GM23338 (cell line): ENCODE data around the gene SPA17. TPM values are rescaled to one million over a fixed set of nuclear protein-coding genes. Genes with fewer than 3 reads are reported as not detected.

Experiments
- ATAC-seq: fragments of 200-7000 bp; cut with Tn5 transposase; 3 replicates; pipeline ENCODE4 v1.9.1; 2020
- DNase-seq: peaks from one replicate; pipeline ENCODE4 v3.0.0-alpha.2; 2015; ENCODE audit warnings: low spot score
- H2AFZ ChIP-seq: fragments of 200-600 bp; sonication (generic); 2 replicates; pipeline ENCODE4 v1.8.0; 2016; ENCODE audit warnings: antibody characterized with exemption, mild to moderate bottlenecking, moderate library complexity
- H3F3A ChIP-seq: fragments of 200-600 bp; sonication (generic); replicated peaks from 2 replicates; pipeline ENCODE4 v1.8.0; 2017; ENCODE audit warnings: antibody characterized with exemption, mixed run types, low read depth
- H3K27ac ChIP-seq: fragments of 200-600 bp; sonication (generic); 2 replicates; pipeline ENCODE4 v1.6.1; 2016; ENCODE audit warnings: low read depth
- H3K27me3 ChIP-seq: fragments of 200-600 bp; sonication (generic); 2 replicates; pipeline ENCODE4 v1.8.0; 2016; ENCODE audit warnings: mild to moderate bottlenecking, mixed run types, moderate library complexity; ENCODE audit not compliant: insufficient read depth
- H3K36me3 ChIP-seq: fragments of 200-600 bp; sonication (generic); 2 replicates; pipeline ENCODE4 v1.8.0; 2016; ENCODE audit warnings: mild to moderate bottlenecking; ENCODE audit not compliant: insufficient read depth
- H3K4me1 ChIP-seq: fragments of 200-600 bp; sonication (generic); 2 replicates; pipeline ENCODE4 v1.8.0; 2016; ENCODE audit warnings: mild to moderate bottlenecking, moderate library complexity; ENCODE audit not compliant: insufficient read depth
- H3K4me2 ChIP-seq: fragments of 200-600 bp; sonication (generic); 2 replicates; pipeline ENCODE4 v1.7.1; 2017; ENCODE audit warnings: mixed run types
- H3K4me3 ChIP-seq: fragments of 200-600 bp; sonication (generic); 2 replicates; pipeline ENCODE4 v1.6.1; 2016; ENCODE audit warnings: mixed run types
- H3K79me2 ChIP-seq: fragments of 200-600 bp; sonication (generic); replicated peaks from 2 replicates; pipeline ENCODE4 v1.8.0; 2017; ENCODE audit warnings: mild to moderate bottlenecking; ENCODE audit not compliant: insufficient read depth
- H3K9me2 ChIP-seq: fragments of 200-600 bp; sonication (generic); 2 replicates; pipeline ENCODE4 v1.8.0; 2017; ENCODE audit not compliant: insufficient read depth
- H4K20me1 ChIP-seq: fragments of 200-600 bp; sonication (generic); replicated peaks from 2 replicates; pipeline ENCODE4 v1.8.0; 2017; ENCODE audit warnings: mild to moderate bottlenecking; ENCODE audit not compliant: insufficient read depth
- H3K27ac Mint-ChIP-seq: 2 replicates; pipeline ENCODE4 v1.8.0; 2020; ENCODE audit warnings: inconsistent platforms, mild to moderate bottlenecking, moderate library complexity, mixed read lengths
- H3K27me3 Mint-ChIP-seq: 3 replicates; pipeline ENCODE4 v1.8.0; 2022; ENCODE audit warnings: low read depth, mild to moderate bottlenecking, moderate library complexity, mixed read lengths, inconsistent platforms; ENCODE audit not compliant: insufficient read depth, poor library complexity
- H3K36me3 Mint-ChIP-seq: 3 replicates; pipeline ENCODE4 v1.8.0; 2021; ENCODE audit warnings: low read depth, mild to moderate bottlenecking, inconsistent platforms, moderate library complexity, mixed read lengths
- H3K4me1 Mint-ChIP-seq: 3 replicates; pipeline ENCODE4 v1.8.0; 2020; ENCODE audit warnings: mild to moderate bottlenecking, inconsistent platforms, mixed read lengths
- H3K4me3 Mint-ChIP-seq: 3 replicates; pipeline ENCODE4 v1.8.0; 2021; ENCODE audit warnings: moderate library complexity, mild to moderate bottlenecking, inconsistent platforms, mixed read lengths
- H3K9me3 Mint-ChIP-seq: 3 replicates; pipeline ENCODE4 v1.8.0; 2020; ENCODE audit warnings: moderate library complexity, mild to moderate bottlenecking, inconsistent platforms, mixed read lengths
- CREB1 ChIP-seq: fragments of 250-450 bp; sonication (Bioruptor Pico); IDR thresholded peaks from 2 replicates; pipeline ENCODE4 v1.5.0; 2020; ENCODE audit warnings: low read depth, mild to moderate bottlenecking, moderate library complexity
- CTCF ChIP-seq, 2 experiments: fragments of 200-600 bp in 1 of 2; sonication (generic) in 1 of 2; conservative IDR thresholded peaks; 2 replicates each; pipeline versions ENCODE4 v1.5.1 to v1.6.1; 2016 to 2017; ENCODE audit warnings: antibody characterized with exemption in 2 of 2, low read depth in 2 of 2, mild to moderate bottlenecking in 2 of 2, moderate library complexity in 1 of 2
- ETS1 ChIP-seq: IDR thresholded peaks from 2 replicates; pipeline ENCODE4 v1.6.1; 2016; ENCODE audit warnings: antibody characterized with exemption
- EZH2 ChIP-seq: fragments of 200-600 bp; sonication (generic); IDR thresholded peaks from one replicate; pipeline ENCODE4 v1.8.0; 2017; ENCODE audit warnings: antibody characterized with exemption, mild to moderate bottlenecking, low read depth; ENCODE audit not compliant: unreplicated experiment
- EZH2phosphoT487 ChIP-seq: fragments of 200-600 bp; sonication (generic); IDR thresholded peaks from one replicate; pipeline ENCODE4 v1.8.1; 2018; ENCODE audit warnings: antibody characterized with exemption; ENCODE audit not compliant: unreplicated experiment
- JUNB ChIP-seq: IDR thresholded peaks from one replicate; pipeline ENCODE4 v1.6.1; 2016; ENCODE audit warnings: antibody characterized with exemption; ENCODE audit not compliant: unreplicated experiment
- NANOG ChIP-seq: IDR thresholded peaks from 2 replicates; pipeline ENCODE4 v1.6.1; 2016; ENCODE audit warnings: antibody characterized with exemption, borderline replicate concordance
- POLR2AphosphoS5 ChIP-seq: IDR thresholded peaks from 2 replicates; pipeline ENCODE4 v1.6.1; 2016; ENCODE audit warnings: antibody characterized with exemption, low read depth
- REST ChIP-seq: IDR thresholded peaks from one replicate; pipeline ENCODE4 v1.6.1; 2018; ENCODE audit warnings: antibody characterized with exemption; ENCODE audit not compliant: unreplicated experiment
- STAT1 ChIP-seq: IDR thresholded peaks from one replicate; pipeline ENCODE4 v1.6.1; 2016; ENCODE audit warnings: antibody characterized with exemption; ENCODE audit not compliant: unreplicated experiment
- ZNF114 ChIP-seq: fragments of 250-450 bp; sonication (Bioruptor Pico); IDR thresholded peaks from 2 replicates; pipeline ENCODE4 v1.5.0; 2020; ENCODE audit warnings: mild to moderate bottlenecking, moderate library complexity
- ZNF331 ChIP-seq: fragments of 250-450 bp; sonication (Bioruptor Pico); IDR thresholded peaks from 2 replicates; pipeline ENCODE4 v1.5.0; 2020; ENCODE audit warnings: low read depth, mild to moderate bottlenecking, moderate library complexity
- ZNF462 ChIP-seq: fragments of 250-450 bp; sonication (Bioruptor Pico); IDR thresholded peaks from 2 replicates; pipeline ENCODE4 v1.5.0; 2020; ENCODE audit warnings: mild to moderate bottlenecking, moderate library complexity
- polyA plus RNA-seq: library from polyadenylated mRNA; unstranded; fragments of >200 nt; fragmentation: Nextera tagmentation; extraction: Ambion mirVana; gene quantifications from 2 replicates; pipeline ENCODE4 v1.2.1, GENCODE V29; 2016
- total RNA-seq: library from RNA; depleted of rRNA; stranded (reverse); fragments of >200 nt; shearing (Covaris generic); gene quantifications from 2 replicates; pipeline ENCODE4 v1.2.3, GENCODE V29; 2014

Gene SPA17
- total and polyA plus RNA-seq, 2 experiments from 2014 or later: 3.2 to 14.9 TPM

- Histone ChIP-seq H3K4me1 (peaks cover 26% of the 10 kb centered on the region), H3K4me2 (no peak overlapping the region), H3F3A (no peaks in the 10 kb centered on the region), H3K27me3 (peaks cover 34% of the 10 kb centered on the region), H4K20me1 (no peaks in the 10 kb centered on the region), H3K4me3 (no peak overlapping the region), H3K79me2 (no peaks in the 10 kb centered on the region), H2AFZ (no peak overlapping the region), H3K36me3 (no peaks in the 10 kb centered on the region), H3K9me2 (no peaks in the 10 kb centered on the region), H3K27ac (no peak overlapping the region)
- Mint-ChIP-seq H3K4me1 (peaks cover 32% of the 10 kb centered on the region), H3K27me3 (peaks cover 12% of the 10 kb centered on the region), H3K27ac (no peak overlapping the region), H3K4me3 (no peak overlapping the region), H3K36me3 (no peaks in the 10 kb centered on the region), H3K9me3 (no peaks in the 10 kb centered on the region)
- ATAC-seq (no peak), DNase-seq (no peak)
- TF ChIP-seq STAT1: no peak
- TF ChIP-seq CREB1 (CRISPR knock-in tag): no peak
- no peak for TF ChIP-seq ETS1
- no peak for TF ChIP-seq NANOG
- no peak for TF ChIP-seq ZNF331 (CRISPR knock-in tag)
- TF ChIP-seq REST: no peak
- TF ChIP-seq ZNF462 (CRISPR knock-in tag): no peak
- no peak for TF ChIP-seq JUNB
- TF ChIP-seq EZH2phosphoT487: no peak
- no peak for TF ChIP-seq CTCF (conservative IDR thresholded peaks at IDR 0.05; ENCODE audit: low read depth in 2 of 2)
- TF ChIP-seq EZH2: no peak
- TF ChIP-seq ZNF114: no peak
- no peak for TF ChIP-seq POLR2AphosphoS5
These were observed 55.9 kb downstream of the SPA17 start for GRCh38 chr11:124729571-124729970.
